ENCODE results near the gene NLK.

The NLK gene

GRCh38 chr17:28101919-28102318 is 59.4 kb downstream of the NLK start:
- DNase-seq (ENCODE audit: extremely low spot score): no peak
- POLR2A ChIA-PET: no interaction called here
- TF ChIP-seq HDGF (IDR thresholded peaks at IDR 0.05; ENCODE audit: borderline replicate concordance): no peak
- TF ChIP-seq, protein P1, sequence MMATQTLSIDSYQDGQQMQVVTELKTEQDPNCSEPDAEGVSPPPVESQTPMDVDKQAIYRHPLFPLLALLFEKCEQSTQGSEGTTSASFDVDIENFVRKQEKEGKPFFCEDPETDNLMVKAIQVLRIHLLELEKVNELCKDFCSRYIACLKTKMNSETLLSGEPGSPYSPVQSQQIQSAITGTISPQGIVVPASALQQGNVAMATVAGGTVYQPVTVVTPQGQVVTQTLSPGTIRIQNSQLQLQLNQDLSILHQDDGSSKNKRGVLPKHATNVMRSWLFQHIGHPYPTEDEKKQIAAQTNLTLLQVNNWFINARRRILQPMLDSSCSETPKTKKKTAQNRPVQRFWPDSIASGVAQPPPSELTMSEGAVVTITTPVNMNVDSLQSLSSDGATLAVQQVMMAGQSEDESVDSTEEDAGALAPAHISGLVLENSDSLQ (IDR thresholded peaks at IDR 0.05): no peak
- TF ChIP-seq L3MBTL2 (conservative IDR thresholded peaks at IDR 0.05): no peak
- no peak for TF ChIP-seq CTBP1 (IDR thresholded peaks at IDR 0.05; ENCODE audit: borderline replicate concordance)
- TF ChIP-seq ELF4 (IDR thresholded peaks at IDR 0.05): no peak
- no peak for TF ChIP-seq NFRKB (IDR thresholded peaks at IDR 0.05)
- TF ChIP-seq BHLHE40 (IDR thresholded peaks at IDR 0.05; ENCODE audit: borderline replicate concordance): no peak
- CTCF ChIA-PET: no interaction called here

GRCh38 chr17:28105501-28105900 is 63.0 kb downstream of the NLK start:
- ChIA-PET CTCF (no interaction called here), POLR2A (no interaction called here)
- no peak for DNase-seq (ENCODE audit: extremely low spot score)
- no peak for TF ChIP-seq BHLHE40 (IDR thresholded peaks at IDR 0.05; ENCODE audit: borderline replicate concordance)
- TF ChIP-seq SUZ12 (IDR thresholded peaks at IDR 0.05): no peak
- TF ChIP-seq FOXA1 (IDR thresholded peaks at IDR 0.05): no peak
- TF ChIP-seq L3MBTL2 (conservative IDR thresholded peaks at IDR 0.05): no peak
- TF ChIP-seq FOXM1 (IDR thresholded peaks at IDR 0.05; ENCODE audit: borderline replicate concordance): no peak
- no peak for TF ChIP-seq SP1 (IDR thresholded peaks at IDR 0.05)
- no peak for TF ChIP-seq CTBP1 (IDR thresholded peaks at IDR 0.05; ENCODE audit: borderline replicate concordance)
- no peak for TF ChIP-seq HDGF (IDR thresholded peaks at IDR 0.05; ENCODE audit: borderline replicate concordance)
- TF ChIP-seq, protein P1 (IDR thresholded peaks at IDR 0.05): no peak

DNA sequence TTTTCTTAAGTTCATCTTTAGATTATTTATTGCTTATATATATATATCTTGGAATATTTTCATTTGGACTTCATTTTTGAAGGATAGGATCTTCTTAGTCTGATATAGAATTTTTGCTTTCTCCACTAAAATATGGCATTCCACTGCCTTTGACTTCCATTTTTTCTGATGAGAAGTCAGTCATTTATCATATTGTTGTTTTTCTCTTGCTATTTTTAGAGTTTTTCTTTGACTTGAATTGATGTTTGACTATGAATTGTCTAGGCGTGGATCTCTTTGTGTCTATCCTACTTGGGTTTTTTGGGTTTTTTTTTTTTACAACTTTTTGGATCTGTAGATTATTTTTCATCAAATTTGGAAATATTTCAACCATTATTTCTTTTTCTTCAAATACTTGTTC is 67.7 kb downstream of the NLK start:
- DNase-seq (ENCODE audit: extremely low spot score): no peak
- TF ChIP-seq LEF1 (IDR thresholded peaks at IDR 0.05; ENCODE audit: borderline replicate concordance): no peak
- no peak for TF ChIP-seq BHLHE40 (IDR thresholded peaks at IDR 0.05; ENCODE audit: borderline replicate concordance)
- TF ChIP-seq L3MBTL2 (conservative IDR thresholded peaks at IDR 0.05): no peak
- TF ChIP-seq ELF4 (IDR thresholded peaks at IDR 0.05): no peak
- no peak for TF ChIP-seq TARDBP (IDR thresholded peaks at IDR 0.05)
- TF ChIP-seq FOXK2 (IDR thresholded peaks at IDR 0.05): no peak
- TF ChIP-seq HDGF (IDR thresholded peaks at IDR 0.05; ENCODE audit: borderline replicate concordance): no peak
- TF ChIP-seq CTBP1 (IDR thresholded peaks at IDR 0.05; ENCODE audit: borderline replicate concordance): no peak
- TF ChIP-seq FOXA1 (IDR thresholded peaks at IDR 0.05): no peak
- TF ChIP-seq SP1 (IDR thresholded peaks at IDR 0.05): no peak
- TF ChIP-seq NFRKB (IDR thresholded peaks at IDR 0.05): no peak
- TF ChIP-seq FOXM1 (IDR thresholded peaks at IDR 0.05; ENCODE audit: borderline replicate concordance): no peak
- no peak for TF ChIP-seq ZNF384 (IDR thresholded peaks at IDR 0.05)
- TF ChIP-seq ARNT (IDR thresholded peaks at IDR 0.05): no peak
- POLR2A ChIA-PET: no interaction called here
- CTCF ChIA-PET: no interaction called here

GRCh38 chr17:28112181-28112580 is 69.7 kb downstream of the NLK start:
- POLR2A ChIA-PET: interaction anchor here (0.9 kb wide), 1 partner anchor 71 kb away, joined by 3 read pairs; no protein-coding TSS in a partner anchor
- CTCF ChIA-PET: interaction anchor here (0.7 kb wide), 1 partner anchor 229 kb away, joined by 9 read pairs; no protein-coding TSS in a partner anchor
- TF ChIP-seq SP1 (IDR thresholded peaks at IDR 0.05) (no peak), L3MBTL2 (conservative IDR thresholded peaks at IDR 0.05) (no peak), FOXM1 (IDR thresholded peaks at IDR 0.05; ENCODE audit: borderline replicate concordance) (no peak), ELF4 (IDR thresholded peaks at IDR 0.05) (no peak), BHLHE40 (IDR thresholded peaks at IDR 0.05; ENCODE audit: borderline replicate concordance) (no peak), TARDBP (IDR thresholded peaks at IDR 0.05) (no peak), NFRKB (IDR thresholded peaks at IDR 0.05) (no peak), HDGF (IDR thresholded peaks at IDR 0.05; ENCODE audit: borderline replicate concordance) (no peak), FOXK2 (IDR thresholded peaks at IDR 0.05) (no peak), ARNT (IDR thresholded peaks at IDR 0.05) (no peak), CTBP1 (IDR thresholded peaks at IDR 0.05; ENCODE audit: borderline replicate concordance) (no peak), LEF1 (IDR thresholded peaks at IDR 0.05; ENCODE audit: borderline replicate concordance) (no peak), SUZ12 (IDR thresholded peaks at IDR 0.05) (no peak), FOXA1 (IDR thresholded peaks at IDR 0.05) (no peak)
- TF ChIP-seq, protein P1 (IDR thresholded peaks at IDR 0.05): no peak
- no peak for DNase-seq (ENCODE audit: extremely low spot score)

DNA sequence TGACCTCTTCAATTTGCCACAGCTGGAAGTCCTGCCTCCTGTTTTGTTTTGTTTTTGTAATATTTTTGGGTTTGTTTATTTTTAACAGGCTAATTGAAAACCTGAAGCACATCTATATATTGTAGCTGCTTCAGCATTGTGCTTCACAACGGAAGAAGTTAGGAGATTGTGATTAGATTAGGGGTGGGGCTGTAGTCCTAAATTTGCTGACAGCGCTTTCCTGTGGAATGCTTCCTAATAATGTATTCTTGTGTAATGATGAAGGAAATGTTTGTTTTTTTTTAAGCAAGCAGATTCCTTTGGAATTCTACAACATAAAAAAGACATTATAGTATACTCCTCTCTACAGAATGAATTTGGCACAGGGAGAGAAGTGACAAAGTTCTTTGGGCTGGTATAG is 70.1 kb downstream of the NLK start:
- ChIA-PET CTCF (interaction anchor here (0.7 kb wide), 1 partner anchor 229 kb away, joined by 9 read pairs; no protein-coding TSS in a partner anchor), POLR2A (interaction anchor here (0.9 kb wide), 1 partner anchor 71 kb away, joined by 3 read pairs; no protein-coding TSS in a partner anchor)
- DNase-seq (ENCODE audit: extremely low spot score): no peak
- no peak for TF ChIP-seq CTBP1 (IDR thresholded peaks at IDR 0.05; ENCODE audit: borderline replicate concordance)
- no peak for TF ChIP-seq BHLHE40 (IDR thresholded peaks at IDR 0.05; ENCODE audit: borderline replicate concordance)
- no peak for TF ChIP-seq ZNF384 (IDR thresholded peaks at IDR 0.05)
- no peak for TF ChIP-seq TARDBP (IDR thresholded peaks at IDR 0.05)
- no peak for TF ChIP-seq SP1 (IDR thresholded peaks at IDR 0.05)
- TF ChIP-seq FOXM1 (IDR thresholded peaks at IDR 0.05; ENCODE audit: borderline replicate concordance): no peak
- no peak for TF ChIP-seq FOXK2 (IDR thresholded peaks at IDR 0.05)
- TF ChIP-seq NFRKB (IDR thresholded peaks at IDR 0.05): no peak
- TF ChIP-seq HDGF (IDR thresholded peaks at IDR 0.05; ENCODE audit: borderline replicate concordance): no peak
- no peak for TF ChIP-seq ARNT (IDR thresholded peaks at IDR 0.05)
- no peak for TF ChIP-seq FOXA1 (IDR thresholded peaks at IDR 0.05)

DNA sequence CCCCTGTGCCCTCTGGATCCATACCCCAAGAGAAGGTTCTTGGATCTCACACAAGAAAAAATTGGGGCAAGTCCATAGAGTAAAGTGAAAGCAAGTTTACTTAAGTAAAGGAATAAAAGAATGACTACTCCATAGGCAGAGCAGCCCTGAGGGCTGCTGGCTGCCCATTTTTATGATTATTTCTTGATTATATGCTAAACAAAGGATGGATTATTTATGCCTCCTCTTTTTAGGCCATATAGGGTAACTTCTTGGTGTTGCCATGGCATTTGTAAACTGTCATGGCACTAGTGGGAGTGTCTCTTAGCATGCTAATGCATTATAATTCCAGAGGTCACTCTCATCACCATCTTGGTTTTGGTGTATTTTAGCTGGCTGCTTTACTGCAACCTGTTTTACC is 70.8 kb downstream of the NLK start:
- CTCF ChIA-PET: no interaction called here
- POLR2A ChIA-PET: no interaction called here
- no peak for DNase-seq (ENCODE audit: extremely low spot score)
- TF ChIP-seq FOXA1 (IDR thresholded peaks at IDR 0.05) (no peak), SUZ12 (IDR thresholded peaks at IDR 0.05) (no peak), L3MBTL2 (conservative IDR thresholded peaks at IDR 0.05) (no peak), BHLHE40 (IDR thresholded peaks at IDR 0.05; ENCODE audit: borderline replicate concordance) (no peak)

All from HEK293T (cell line).